HEK293 (cell line): Measurements from ENCODE around the gene HGS.
A peak's percentile ranks its signal among the peaks of the same experiment; 100 is the strongest.

ENCODE experiments used
- CTCF ChIA-PET: fragments of 350-600 bp; formaldehyde crosslinking; extraction: SDS; loops from one replicate; lab custom pipeline; 2021; ENCODE audit warnings: antibody characterized with exemption; lab: Yijun Ruan, JAX
- POLR2A ChIA-PET: fragments of 300-600 bp; formaldehyde crosslinking; extraction: SDS; loops from one replicate; lab custom pipeline; 2020; ENCODE audit warnings: antibody characterized with exemption, inconsistent platforms; lab: Yijun Ruan, JAX
- H3K27ac ChIP-seq: fragments of 200-500 bp; sonication (Bioruptor generic); 2 replicates; pipeline ENCODE4 v1.5.1; 2014; ENCODE audit warnings: low read depth, low read length, control low read depth, inconsistent platforms; ENCODE audit errors: extremely low read depth
- H3K36me3 ChIP-seq, 2 experiments: fragments of 200-500 bp in 1 of 2; sonication (Bioruptor generic) in 1 of 2; 1 replicate in 1 of 2; 2 replicates in 1 of 2; pipeline ENCODE4 v1.5.1; 2014 to 2017; ENCODE audit warnings: inconsistent platforms in 2 of 2, low read length in 2 of 2; ENCODE audit not compliant: control insufficient read depth in 2 of 2, insufficient read depth in 1 of 2
- H3K4me1 ChIP-seq: fragments of 200-500 bp; sonication (Bioruptor generic); 2 replicates; pipeline ENCODE4 v1.5.1; 2014; ENCODE audit warnings: mild to moderate bottlenecking, low read length, inconsistent platforms; ENCODE audit not compliant: control insufficient read depth, insufficient read depth
- H3K4me3 ChIP-seq: 2 replicates; pipeline ENCODE4 v1.5.1; 2011; ENCODE audit warnings: low read depth, mild to moderate bottlenecking, control low read depth, low read length, moderate library complexity
- H3K9me3 ChIP-seq: fragments of 200-500 bp; sonication (Bioruptor generic); 2 replicates; pipeline ENCODE4 v1.5.1; 2014; ENCODE audit warnings: low read depth, low read length, inconsistent platforms; ENCODE audit not compliant: control insufficient read depth, insufficient read depth
- IKZF3 ChIP-seq: fragments of 450-650 bp; IDR thresholded peaks from 2 replicates; pipeline ENCODE4 v1.5.0; 2018; ENCODE audit warnings: missing biosample characterization, mild to moderate bottlenecking, missing genetic modification characterization, moderate library complexity
- ZNF354C ChIP-seq: fragments of 450-650 bp; formaldehyde crosslinking; IDR thresholded peaks from 2 replicates; pipeline ENCODE4 v1.5.1; 2016; ENCODE audit warnings: missing biosample characterization, missing genetic modification characterization, low read depth, borderline replicate concordance
- ZNF391 ChIP-seq: fragments of 450-650 bp; formaldehyde crosslinking; IDR thresholded peaks from 2 replicates; pipeline ENCODE4 v1.5.1; 2016; ENCODE audit warnings: low read depth, missing biosample characterization, missing genetic modification characterization, borderline replicate concordance
- ZNF510 ChIP-seq: fragments of 450-650 bp; formaldehyde crosslinking; IDR thresholded peaks from 2 replicates; pipeline ENCODE4 v1.5.1; 2018; ENCODE audit warnings: mild to moderate bottlenecking, missing genetic modification characterization, missing biosample characterization; ENCODE audit not compliant: insufficient replicate concordance
- ZNF596 ChIP-seq: fragments of 450-650 bp; IDR thresholded peaks from 2 replicates; pipeline ENCODE4 v1.5.0; 2018; ENCODE audit warnings: missing biosample characterization, mild to moderate bottlenecking, missing genetic modification characterization, moderate library complexity
- ZNF677 ChIP-seq: fragments of 450-650 bp; IDR thresholded peaks from 2 replicates; pipeline ENCODE4 v1.5.0; 2018; ENCODE audit warnings: missing biosample characterization, mild to moderate bottlenecking, missing genetic modification characterization, moderate library complexity
- ZNF768 ChIP-seq: fragments of 450-650 bp; formaldehyde crosslinking; IDR thresholded peaks from 2 replicates; pipeline ENCODE4 v1.5.1; 2018; ENCODE audit warnings: missing biosample characterization, mild to moderate bottlenecking, missing genetic modification characterization
- ZSCAN23 ChIP-seq: fragments of 450-650 bp; formaldehyde crosslinking; IDR thresholded peaks from 2 replicates; pipeline ENCODE4 v1.5.1; 2016; ENCODE audit warnings: missing biosample characterization, missing genetic modification characterization
- TF ChIP-seq, protein P1 (sequence below): fragments of 450-650 bp; formaldehyde crosslinking; IDR thresholded peaks from 2 replicates; pipeline ENCODE4 v1.5.1; 2016; ENCODE audit warnings: missing biosample characterization, missing genetic modification characterization
- TF ChIP-seq, protein P2 (sequence below): fragments of 450-650 bp; IDR thresholded peaks from 2 replicates; pipeline ENCODE4 v1.5.1; 2018; ENCODE audit warnings: missing biosample characterization, mild to moderate bottlenecking, missing genetic modification characterization
- TF ChIP-seq, protein P3 (sequence below): fragments of 450-650 bp; formaldehyde crosslinking; IDR thresholded peaks from 2 replicates; pipeline ENCODE4; 2016; ENCODE audit warnings: missing biosample characterization, missing genetic modification characterization
- TF ChIP-seq, protein P4 (sequence below): fragments of 450-650 bp; formaldehyde crosslinking; IDR thresholded peaks from 2 replicates; pipeline ENCODE4 v1.5.1; 2016; ENCODE audit warnings: missing biosample characterization, missing genetic modification characterization, borderline replicate concordance
- TF ChIP-seq, protein P5 (sequence below): fragments of 450-650 bp; formaldehyde crosslinking; IDR thresholded peaks from 2 replicates; pipeline ENCODE4 v1.5.1; 2016; ENCODE audit warnings: missing biosample characterization, missing genetic modification characterization

Gene HGS

DNA sequence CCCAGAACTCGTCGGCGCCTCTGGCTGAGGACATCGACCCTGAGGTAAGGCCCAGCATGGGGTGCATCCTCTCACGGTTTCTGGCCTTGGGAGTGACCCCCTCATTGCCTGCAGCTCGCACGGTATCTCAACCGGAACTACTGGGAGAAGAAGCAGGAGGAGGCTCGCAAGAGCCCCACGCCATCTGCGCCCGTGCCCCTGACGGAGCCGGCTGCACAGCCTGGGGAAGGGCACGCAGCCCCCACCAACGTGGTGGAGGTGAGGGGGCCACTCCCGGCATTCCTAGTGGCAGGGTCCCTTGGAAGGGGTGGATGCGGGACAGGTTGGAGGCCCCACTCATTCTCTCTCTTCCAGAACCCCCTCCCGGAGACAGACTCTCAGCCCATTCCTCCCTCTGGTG, 11.0 kb downstream of the HGS start:
- H3K4me3 ChIP-seq, result no peak overlapping the region
- peaks cover 35 to 98% of the 10 kb centered on the region in 2 experiments for H3K36me3 ChIP-seq
- H3K4me1 ChIP-seq, result no peaks in the 10 kb centered on the region
- ChIA-PET CTCF (interaction anchor here (1.0 kb wide), 1 partner anchor 19 kb away, joined by 6 read pairs; no protein-coding TSS in a partner anchor), POLR2A (interaction anchor here (1.7 to 2.7 kb wide), 3 partner anchors 8 to 11 kb away, joined by 9 to 16 read pairs (median 15); partner anchors contain the start of genes ARL16, HGS and MRPL12)
- no peak overlapping the region for H3K27ac ChIP-seq
- TF ChIP-seq, protein P1, sequence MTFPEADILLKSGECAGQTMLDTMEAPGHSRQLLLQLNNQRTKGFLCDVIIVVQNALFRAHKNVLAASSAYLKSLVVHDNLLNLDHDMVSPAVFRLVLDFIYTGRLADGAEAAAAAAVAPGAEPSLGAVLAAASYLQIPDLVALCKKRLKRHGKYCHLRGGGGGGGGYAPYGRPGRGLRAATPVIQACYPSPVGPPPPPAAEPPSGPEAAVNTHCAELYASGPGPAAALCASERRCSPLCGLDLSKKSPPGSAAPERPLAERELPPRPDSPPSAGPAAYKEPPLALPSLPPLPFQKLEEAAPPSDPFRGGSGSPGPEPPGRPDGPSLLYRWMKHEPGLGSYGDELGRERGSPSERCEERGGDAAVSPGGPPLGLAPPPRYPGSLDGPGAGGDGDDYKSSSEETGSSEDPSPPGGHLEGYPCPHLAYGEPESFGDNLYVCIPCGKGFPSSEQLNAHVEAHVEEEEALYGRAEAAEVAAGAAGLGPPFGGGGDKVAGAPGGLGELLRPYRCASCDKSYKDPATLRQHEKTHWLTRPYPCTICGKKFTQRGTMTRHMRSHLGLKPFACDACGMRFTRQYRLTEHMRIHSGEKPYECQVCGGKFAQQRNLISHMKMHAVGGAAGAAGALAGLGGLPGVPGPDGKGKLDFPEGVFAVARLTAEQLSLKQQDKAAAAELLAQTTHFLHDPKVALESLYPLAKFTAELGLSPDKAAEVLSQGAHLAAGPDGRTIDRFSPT (tag by site-specific recombination), result 0 out of 2 replicates have a peak, but pooled peaks have one; percentile 19
- no peak for TF ChIP-seq ZNF391
- no peaks in the 10 kb centered on the region for H3K9me3 ChIP-seq

DNA sequence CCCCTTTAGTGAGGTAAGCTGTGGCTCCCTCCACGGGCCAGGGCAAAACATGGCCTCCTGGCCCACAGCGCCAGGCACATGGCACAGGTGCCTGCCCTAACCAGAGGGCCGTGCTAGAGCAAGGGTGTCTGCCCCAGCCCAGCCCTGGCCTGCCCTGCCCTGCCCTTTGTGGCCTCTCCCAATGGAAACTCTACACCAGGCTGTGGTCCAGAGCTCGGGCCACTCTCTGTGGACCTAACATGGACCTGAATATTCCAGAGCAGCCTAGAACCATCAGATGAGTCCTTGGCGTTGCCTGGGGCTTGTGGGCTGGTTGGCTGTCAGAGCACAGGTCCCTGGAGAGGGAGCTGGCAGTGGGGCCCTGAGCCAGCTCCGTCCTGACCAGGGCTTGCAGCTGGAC, 11.4 kb downstream of the HGS start:
- H3K36me3 ChIP-seq, result peaks cover 36 to 95% of the 10 kb centered on the region in 2 experiments
- TF ChIP-seq ZNF677 (tag by site-specific recombination) (no peak), ZNF510 (tag by site-specific recombination) (no peak), ZNF596 (no peak), ZNF768 (tag by site-specific recombination) (no peak), IKZF3 (tag by site-specific recombination) (no peak), ZNF354C (tag by site-specific recombination) (no peak), ZSCAN23 (tag by site-specific recombination) (no peak)
- TF ChIP-seq, protein P2, sequence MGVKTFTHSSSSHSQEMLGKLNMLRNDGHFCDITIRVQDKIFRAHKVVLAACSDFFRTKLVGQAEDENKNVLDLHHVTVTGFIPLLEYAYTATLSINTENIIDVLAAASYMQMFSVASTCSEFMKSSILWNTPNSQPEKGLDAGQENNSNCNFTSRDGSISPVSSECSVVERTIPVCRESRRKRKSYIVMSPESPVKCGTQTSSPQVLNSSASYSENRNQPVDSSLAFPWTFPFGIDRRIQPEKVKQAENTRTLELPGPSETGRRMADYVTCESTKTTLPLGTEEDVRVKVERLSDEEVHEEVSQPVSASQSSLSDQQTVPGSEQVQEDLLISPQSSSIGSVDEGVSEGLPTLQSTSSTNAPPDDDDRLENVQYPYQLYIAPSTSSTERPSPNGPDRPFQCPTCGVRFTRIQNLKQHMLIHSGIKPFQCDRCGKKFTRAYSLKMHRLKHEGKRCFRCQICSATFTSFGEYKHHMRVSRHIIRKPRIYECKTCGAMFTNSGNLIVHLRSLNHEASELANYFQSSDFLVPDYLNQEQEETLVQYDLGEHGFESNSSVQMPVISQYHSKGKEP (tag by site-specific recombination), result no peak
- TF ChIP-seq, protein P3, sequence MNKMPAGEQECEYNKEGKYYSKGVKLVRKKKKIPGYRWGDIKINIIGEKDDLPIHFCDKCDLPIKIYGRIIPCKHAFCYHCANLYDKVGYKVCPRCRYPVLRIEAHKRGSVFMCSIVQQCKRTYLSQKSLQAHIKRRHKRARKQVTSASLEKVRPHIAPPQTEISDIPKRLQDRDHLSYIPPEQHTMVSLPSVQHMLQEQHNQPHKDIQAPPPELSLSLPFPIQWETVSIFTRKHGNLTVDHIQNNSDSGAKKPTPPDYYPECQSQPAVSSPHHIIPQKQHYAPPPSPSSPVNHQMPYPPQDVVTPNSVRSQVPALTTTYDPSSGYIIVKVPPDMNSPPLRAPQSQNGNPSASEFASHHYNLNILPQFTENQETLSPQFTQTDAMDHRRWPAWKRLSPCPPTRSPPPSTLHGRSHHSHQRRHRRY, result no peak
- TF ChIP-seq, protein P4, sequence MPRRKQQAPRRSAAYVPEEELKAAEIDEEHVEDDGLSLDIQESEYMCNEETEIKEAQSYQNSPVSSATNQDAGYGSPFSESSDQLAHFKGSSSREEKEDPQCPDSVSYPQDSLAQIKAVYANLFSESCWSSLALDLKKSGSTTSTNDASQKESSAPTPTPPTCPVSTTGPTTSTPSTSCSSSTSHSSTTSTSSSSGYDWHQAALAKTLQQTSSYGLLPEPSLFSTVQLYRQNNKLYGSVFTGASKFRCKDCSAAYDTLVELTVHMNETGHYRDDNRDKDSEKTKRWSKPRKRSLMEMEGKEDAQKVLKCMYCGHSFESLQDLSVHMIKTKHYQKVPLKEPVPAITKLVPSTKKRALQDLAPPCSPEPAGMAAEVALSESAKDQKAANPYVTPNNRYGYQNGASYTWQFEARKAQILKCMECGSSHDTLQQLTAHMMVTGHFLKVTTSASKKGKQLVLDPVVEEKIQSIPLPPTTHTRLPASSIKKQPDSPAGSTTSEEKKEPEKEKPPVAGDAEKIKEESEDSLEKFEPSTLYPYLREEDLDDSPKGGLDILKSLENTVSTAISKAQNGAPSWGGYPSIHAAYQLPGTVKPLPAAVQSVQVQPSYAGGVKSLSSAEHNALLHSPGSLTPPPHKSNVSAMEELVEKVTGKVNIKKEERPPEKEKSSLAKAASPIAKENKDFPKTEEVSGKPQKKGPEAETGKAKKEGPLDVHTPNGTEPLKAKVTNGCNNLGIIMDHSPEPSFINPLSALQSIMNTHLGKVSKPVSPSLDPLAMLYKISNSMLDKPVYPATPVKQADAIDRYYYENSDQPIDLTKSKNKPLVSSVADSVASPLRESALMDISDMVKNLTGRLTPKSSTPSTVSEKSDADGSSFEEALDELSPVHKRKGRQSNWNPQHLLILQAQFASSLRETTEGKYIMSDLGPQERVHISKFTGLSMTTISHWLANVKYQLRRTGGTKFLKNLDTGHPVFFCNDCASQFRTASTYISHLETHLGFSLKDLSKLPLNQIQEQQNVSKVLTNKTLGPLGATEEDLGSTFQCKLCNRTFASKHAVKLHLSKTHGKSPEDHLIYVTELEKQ (tag by site-specific recombination), result no peak
- TF ChIP-seq, protein P5, sequence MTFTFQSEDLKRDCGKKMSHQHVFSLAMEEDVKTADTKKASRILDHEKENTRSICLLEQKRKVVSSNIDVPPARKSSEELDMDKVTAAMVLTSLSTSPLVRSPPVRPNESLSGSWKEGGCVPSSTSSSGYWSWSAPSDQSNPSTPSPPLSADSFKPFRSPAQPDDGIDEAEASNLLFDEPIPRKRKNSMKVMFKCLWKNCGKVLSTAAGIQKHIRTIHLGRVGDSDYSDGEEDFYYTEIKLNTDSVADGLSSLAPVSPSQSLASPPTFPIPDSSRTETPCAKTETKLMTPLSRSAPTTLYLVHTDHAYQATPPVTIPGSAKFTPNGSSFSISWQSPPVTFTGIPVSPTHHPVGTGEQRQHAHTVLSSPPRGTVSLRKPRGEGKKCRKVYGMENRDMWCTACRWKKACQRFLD (tag by site-specific recombination), result no peak

More for the DNA sequence above, 11.4 kb downstream of the HGS start:
- H3K9me3 ChIP-seq, result no peaks in the 10 kb centered on the region
- ChIA-PET POLR2A (interaction anchor here (1.2 to 2.7 kb wide), 3 partner anchors 10 to 13 kb away, joined by 3 to 16 read pairs (median 9); partner anchors contain the start of genes ARL16 and HGS), CTCF (interaction anchor here (1.0 kb wide), 1 partner anchor 19 kb away, joined by 6 read pairs; no protein-coding TSS in a partner anchor)
- H3K4me1 ChIP-seq, result no peaks in the 10 kb centered on the region
- H3K4me3 ChIP-seq, result no peak overlapping the region
- no peak overlapping the region for H3K27ac ChIP-seq
